WTC11 (cell line): ENCODE measurements around the gene RAP1GAP.

ENCODE experiments used
- CTCF ChIP-seq: fragments of 200-600 bp; IDR thresholded peaks from 2 replicates; pipeline ENCODE4 v1.8.0; 2022; ENCODE audit warnings: antibody characterized with exemption
- GRHL2 ChIP-seq: fragments of 250-450 bp; sonication (Bioruptor Pico); IDR thresholded peaks from 2 replicates; pipeline ENCODE4 v1.8.0; 2022; ENCODE audit warnings: mild to moderate bottlenecking, moderate library complexity; ENCODE audit not compliant: insufficient replicate concordance, severe bottlenecking
- IRF2 ChIP-seq: sonication (generic); formaldehyde crosslinking; IDR thresholded peaks from 2 replicates; pipeline ENCODE4 v1.8.0; 2022; ENCODE audit warnings: low read depth, missing genetic modification reagents, borderline replicate concordance
- ZNF138 ChIP-seq: sonication (generic); formaldehyde crosslinking; conservative IDR thresholded peaks from 2 replicates; pipeline ENCODE4 v1.8.1; 2022; ENCODE audit warnings: mild to moderate bottlenecking, moderate library complexity, missing genetic modification reagents
- ZNF423 ChIP-seq: fragments of 250-450 bp; sonication (Bioruptor Pico); IDR thresholded peaks from 2 replicates; pipeline ENCODE4 v2.1.2; 2022; ENCODE audit warnings: mild to moderate bottlenecking, moderate library complexity

DNA sequence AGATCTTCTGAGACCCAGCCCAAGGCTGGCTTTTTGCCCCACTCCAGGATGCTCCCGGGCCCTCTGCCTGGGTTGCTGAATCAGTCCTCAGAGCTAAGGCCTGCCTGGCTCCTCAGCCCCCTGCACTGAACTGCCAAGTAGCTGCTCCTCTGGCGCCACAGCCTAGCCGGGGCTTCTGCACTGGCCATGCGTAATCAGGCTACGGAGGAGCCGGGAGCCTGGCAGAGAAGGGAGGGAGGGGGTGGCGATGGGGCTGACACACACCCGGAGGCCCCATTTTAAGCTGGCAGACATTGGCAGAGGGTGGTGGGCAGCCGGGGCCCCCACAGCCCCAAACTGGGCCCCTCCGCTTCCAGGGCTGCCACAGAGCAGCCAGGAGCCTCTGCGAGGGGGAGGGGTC, 121.3 kb downstream of the RAP1GAP start:
- TF ChIP-seq ZNF138 (CRISPR knock-in tag) (no peak), ZNF423 (no peak), CTCF (no peak), GRHL2 (CRISPR knock-in tag) (no peak), IRF2 (no peak)
